CD4-positive, alpha-beta T cell treated with Interleukin-17A for 4 hours (primary cell): Measurements from ENCODE around the gene DEFB126.
"Not testable (repeated sequence)": the region's sequence is repeated elsewhere in the genome, so short reads cannot be mapped to it uniquely, and the experiment has no call there.

Source experiments
- DNase-seq: peaks from one replicate; pipeline ENCODE4 v3.0.0-alpha.2; 2020; ENCODE audit warnings: mixed read lengths

Gene DEFB126, protein sequence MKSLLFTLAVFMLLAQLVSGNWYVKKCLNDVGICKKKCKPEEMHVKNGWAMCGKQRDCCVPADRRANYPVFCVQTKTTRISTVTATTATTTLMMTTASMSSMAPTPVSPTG

DNA sequence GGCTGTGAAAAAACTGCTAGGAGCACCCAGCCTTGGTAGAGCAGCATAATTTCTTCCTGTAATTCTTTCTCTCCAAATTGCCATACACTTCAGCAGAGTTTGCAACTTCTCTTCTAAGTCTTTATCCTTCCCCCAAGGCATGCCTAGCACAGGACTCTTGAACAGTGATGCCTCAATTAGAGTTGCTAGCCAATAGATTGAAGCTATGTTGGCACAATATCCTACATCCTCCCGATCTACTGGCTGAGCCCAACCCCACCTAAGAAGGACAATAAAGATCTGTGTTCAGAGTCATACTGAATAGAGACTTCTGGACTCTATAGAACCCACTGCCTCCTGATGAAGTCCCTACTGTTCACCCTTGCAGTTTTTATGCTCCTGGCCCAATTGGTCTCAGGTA, at the start of gene DEFB126:
Gene DEFB126, plus strand, starts transcription at position 301 of the 400 bp plus-strand sequence. Its CDS starts 39 bp downstream, at position 340.
- DNase-seq, result no peak

- DNase-seq, result no peak
These were observed 48.7 kb upstream of the DEFB126 start for GRCh38 chr20:93641-94040.

GRCh38 chr20:95215-95614, 47.2 kb upstream of the DEFB126 start:
- DNase-seq, result no peak

DNA sequence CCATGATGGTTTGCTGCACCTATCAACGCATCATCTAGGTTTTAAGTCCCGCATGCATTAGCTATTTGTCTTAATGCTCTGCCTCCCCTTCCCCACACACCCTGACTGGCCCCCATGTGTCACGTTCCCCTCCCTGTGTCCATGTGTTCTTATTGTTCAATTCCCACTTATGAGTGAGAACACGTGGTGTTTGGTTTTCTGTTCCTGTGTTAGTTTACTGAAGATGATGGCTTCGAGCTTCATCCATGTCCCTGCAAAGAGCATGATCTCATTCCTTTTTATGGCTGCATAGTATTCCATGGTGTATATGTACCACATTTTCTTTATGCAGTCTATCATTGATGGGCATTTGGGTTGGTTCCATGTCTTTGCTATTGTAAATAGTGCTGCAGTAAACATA, 44.7 kb upstream of the DEFB126 start:
- DNase-seq, result not testable (repeated sequence)

GRCh38 chr20:101975-102374, 40.4 kb upstream of the DEFB126 start:
- DNase-seq, result no peak

DNA sequence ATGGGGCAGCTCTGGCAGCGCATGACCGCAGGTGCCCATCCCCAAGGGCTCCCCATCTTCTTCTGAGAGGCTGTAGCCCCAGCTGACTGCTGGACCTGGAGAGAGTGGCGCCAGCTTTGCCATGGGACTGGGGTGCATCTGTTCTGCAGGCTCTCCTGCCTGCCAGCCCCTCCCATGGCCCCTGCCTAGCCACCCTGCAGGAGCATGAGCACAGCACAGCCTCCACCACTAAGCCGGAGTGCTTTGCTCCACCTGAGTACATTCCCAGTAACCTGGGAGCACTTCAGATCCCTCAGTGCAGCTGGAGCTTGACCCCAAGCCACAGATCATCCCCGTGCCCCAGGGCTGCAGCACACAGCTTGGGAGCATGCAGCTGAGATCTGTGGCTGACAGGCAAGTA, 38.9 kb upstream of the DEFB126 start:
- no peak for DNase-seq

DNA sequence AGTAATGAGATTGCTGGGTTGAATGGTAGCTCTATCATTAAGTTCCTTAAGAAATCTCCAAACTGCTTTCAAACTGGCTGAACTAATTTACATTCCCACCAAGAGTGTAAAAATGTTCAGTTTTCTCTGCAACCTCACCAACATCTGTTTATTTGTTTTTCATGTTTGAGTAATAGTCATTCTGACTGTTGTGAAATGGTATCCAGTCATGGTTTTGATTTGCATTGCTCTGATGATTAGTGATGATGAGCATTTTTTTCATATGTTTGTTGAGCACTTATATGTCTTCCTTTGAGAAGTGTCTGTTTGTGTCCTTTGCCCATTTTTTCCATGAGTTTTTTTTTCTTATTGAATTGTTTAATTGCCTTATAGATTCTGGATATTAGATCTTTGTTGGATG, 30.0 kb upstream of the DEFB126 start:
- DNase-seq, result no peak

DNA sequence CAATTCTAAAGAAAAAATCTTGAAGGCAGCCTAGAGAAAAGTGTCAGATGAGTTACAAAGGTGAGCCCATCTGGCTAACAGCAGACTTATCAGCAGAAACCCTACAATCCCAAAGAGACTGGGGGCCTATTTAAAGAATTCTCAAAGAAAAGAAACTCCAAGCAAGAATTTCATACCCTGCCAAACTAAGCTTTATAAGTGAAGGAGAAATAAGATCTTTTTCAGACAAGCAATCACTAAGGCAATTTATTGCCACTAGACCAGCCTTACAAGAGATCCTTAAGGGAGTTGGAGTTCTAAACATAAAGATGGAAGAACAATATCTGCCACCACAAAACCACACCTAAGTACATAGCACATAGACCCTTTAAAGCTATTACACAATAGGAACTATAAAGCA, 24.9 kb upstream of the DEFB126 start:
- DNase-seq, result no peak

- not testable (repeated sequence) for DNase-seq
These were observed 12.5 kb upstream of the DEFB126 start for GRCh38 chr20:129786-130323.

DNA sequence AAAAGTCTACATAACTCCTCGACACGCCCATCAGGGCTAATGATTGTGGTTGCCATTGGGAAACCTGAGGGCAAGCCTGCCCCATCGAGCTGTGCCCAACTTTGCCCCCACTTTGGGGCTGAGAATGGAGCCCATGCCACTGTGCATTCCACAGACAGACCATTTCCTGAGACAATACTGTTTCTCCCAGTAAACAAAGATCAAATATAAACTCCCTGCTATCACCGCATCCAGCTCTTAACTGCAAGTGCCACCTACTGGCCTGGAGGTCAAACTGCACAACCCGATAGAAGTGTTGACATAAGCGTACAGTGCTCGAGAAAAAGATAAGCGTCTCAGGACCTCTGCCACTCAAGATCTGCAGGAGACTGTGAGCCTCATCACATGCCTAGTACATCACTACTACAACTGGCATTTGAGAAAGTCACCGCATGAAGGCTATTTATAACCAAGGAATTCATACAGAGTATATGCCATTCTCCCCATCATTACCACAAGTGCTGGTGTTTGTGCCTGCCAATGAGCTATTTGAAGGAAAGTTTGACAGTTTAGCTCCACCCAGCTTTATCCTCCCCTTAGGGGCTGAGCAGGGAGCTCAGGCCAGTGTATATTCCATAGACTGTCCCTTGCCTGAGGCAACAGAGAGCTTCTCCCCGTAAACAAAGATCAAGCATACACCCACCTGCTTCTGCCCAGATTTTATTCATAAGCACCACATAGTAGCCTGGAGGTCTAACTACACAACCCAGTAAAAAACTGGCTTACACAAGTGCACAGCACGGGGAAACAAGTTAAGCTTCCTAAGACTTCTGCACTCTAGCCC, 4.5 kb upstream of the DEFB126 start:
- no peak for DNase-seq

- no peak for DNase-seq
These were observed 3.5 kb downstream of the DEFB126 start for GRCh38 chr20:145877-146276.

- DNase-seq, result no peak
These were observed 9.7 kb downstream of the DEFB126 start for GRCh38 chr20:152131-152530.

DNA sequence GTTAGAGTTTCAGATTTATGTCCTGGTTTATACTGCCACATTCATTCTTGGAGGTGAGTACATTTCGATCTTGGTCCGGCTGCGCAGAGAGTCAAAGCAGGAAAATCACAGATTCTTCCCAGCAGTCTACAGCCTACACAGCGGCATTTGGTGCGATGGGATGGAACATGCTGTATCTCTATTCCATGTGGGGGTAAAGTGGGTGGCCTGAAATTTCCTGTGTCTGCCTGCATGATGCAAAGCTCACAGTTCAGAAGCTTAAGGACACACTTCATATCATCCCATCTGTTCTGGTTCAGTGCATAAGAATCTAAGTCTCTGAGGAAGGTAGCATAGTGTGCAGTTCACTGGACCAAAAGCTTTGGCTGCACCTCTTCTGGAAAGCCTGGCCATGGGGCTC, 14.8 kb downstream of the DEFB126 start, which contains the start of gene DEFB127:
Gene DEFB127, plus strand, starts transcription at position 301 of the 400 bp plus-strand sequence. Its CDS starts 91 bp downstream, at position 392.
- no peak for DNase-seq

- no peak for DNase-seq
These were observed 22.2 kb downstream of the DEFB126 start for GRCh38 chr20:164618-165017.

GRCh38 chr20:168876-169275, 26.5 kb downstream of the DEFB126 start:
- DNase-seq, result no peak

DNA sequence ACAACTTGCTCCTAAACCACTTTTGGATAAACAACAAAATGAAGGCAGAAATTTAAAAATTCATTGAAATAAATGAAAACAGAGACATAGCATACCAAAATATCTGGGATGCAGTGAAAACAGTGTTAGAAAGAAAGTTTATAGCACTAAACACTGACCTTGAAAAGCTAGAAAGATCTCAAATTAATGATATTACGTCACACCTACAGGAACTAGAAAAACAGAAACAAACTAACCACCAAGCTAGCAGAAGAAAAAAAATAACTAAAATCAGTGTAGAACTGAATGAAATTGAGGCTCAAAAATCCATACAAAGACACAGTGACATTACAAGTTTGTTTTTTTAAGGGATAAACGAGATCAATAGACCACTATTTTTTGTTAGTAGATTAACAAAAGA, 41.9 kb downstream of the DEFB126 start:
- DNase-seq, result no peak

DNA sequence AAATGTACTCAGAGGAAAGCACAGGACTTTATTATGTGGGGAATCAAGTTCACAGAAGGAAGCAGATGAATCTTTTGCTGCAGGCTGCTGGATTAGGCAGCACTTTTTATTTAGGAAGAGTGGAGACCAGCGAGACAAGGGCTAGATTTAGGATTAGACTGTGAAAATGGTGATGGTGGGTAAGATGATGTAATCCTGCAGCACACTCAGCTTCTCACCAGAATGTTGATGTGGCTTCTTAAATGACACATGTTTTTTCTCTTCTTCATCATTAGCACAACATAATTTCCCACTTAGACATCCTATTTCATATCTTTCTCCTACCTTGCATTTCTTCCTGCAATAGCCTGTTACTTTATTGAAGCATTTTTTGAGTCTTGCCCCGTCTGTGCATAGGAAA, 45.3 kb downstream of the DEFB126 start:
- no peak for DNase-seq

GRCh38 chr20:189611-190010, 47.2 kb downstream of the DEFB126 start, which contains the start of gene DEFB128:
Gene DEFB128, minus strand, starts transcription at chr20:189711. Its CDS starts 88 bp downstream, at chr20:189623.
- no peak for DNase-seq
